Measurements from ENCODE around the gene CNPY1.

DNA sequence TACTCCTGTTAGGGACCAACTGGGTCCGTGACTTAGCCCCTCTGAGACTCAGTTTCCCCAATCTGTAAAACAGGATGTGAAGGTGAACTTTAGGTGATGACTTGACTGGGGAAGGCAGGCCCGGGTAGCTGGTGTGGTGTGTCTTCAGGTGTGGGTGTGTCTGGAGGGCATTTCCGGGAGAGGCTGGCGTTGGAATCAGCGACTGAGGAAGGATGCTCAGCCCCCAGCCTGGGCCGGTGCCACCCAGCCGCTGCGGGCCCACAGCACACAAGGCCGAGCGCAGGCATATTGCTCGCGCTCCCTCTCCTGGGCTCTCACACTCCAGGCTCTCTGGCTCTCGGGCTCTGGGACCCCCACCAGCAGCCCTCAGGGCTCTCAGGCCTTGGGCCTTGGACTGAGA is 31.7 kb upstream of the CNPY1 start:
- TF ChIP-seq, protein P1, sequence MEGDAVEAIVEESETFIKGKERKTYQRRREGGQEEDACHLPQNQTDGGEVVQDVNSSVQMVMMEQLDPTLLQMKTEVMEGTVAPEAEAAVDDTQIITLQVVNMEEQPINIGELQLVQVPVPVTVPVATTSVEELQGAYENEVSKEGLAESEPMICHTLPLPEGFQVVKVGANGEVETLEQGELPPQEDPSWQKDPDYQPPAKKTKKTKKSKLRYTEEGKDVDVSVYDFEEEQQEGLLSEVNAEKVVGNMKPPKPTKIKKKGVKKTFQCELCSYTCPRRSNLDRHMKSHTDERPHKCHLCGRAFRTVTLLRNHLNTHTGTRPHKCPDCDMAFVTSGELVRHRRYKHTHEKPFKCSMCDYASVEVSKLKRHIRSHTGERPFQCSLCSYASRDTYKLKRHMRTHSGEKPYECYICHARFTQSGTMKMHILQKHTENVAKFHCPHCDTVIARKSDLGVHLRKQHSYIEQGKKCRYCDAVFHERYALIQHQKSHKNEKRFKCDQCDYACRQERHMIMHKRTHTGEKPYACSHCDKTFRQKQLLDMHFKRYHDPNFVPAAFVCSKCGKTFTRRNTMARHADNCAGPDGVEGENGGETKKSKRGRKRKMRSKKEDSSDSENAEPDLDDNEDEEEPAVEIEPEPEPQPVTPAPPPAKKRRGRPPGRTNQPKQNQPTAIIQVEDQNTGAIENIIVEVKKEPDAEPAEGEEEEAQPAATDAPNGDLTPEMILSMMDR (conservative IDR thresholded peaks at IDR 0.05), result no peak
- no peak for TF ChIP-seq ZFX (IDR thresholded peaks at IDR 0.05)

Data from C4-2B (cell line).